A549 (cell line): ENCODE measurements around the gene RNF144A. TPM values are rescaled to one million over a fixed set of nuclear protein-coding genes. Genes with fewer than 3 reads are reported as not detected.

Source experiments
- ATAC-seq, 2 experiments: fragments of 200-7000 bp in 1 of 2; fragments of >200 bp in 1 of 2; cut with Nextera tagmentation in 1 of 2; cut with Tn5 transposase in 1 of 2; 3 replicates each; pipeline versions ENCODE4 v1.8.0 to v1.9.1; 2018 to 2020; ENCODE audit warnings: mild to moderate bottlenecking in 1 of 2, moderate library complexity in 1 of 2
- CTCF ChIA-PET: fragments of 300-600 bp; sonication (Branson Sonifier 250); formaldehyde crosslinking; extraction: SDS; loops from one replicate; lab custom pipeline; 2021; ENCODE audit warnings: antibody characterized with exemption, inconsistent platforms; lab: Yijun Ruan, JAX
- POLR2A ChIA-PET: fragments of 350-600 bp; formaldehyde crosslinking; extraction: SDS; loops from one replicate; lab custom pipeline; 2021; ENCODE audit warnings: antibody characterized with exemption, inconsistent platforms; lab: Yijun Ruan, JAX
- DNase-seq, 2 experiments: peaks; one replicate each; pipeline versions ENCODE4 v3.0.0 to v3.0.0-alpha.2; 2011 to 2016; ENCODE audit warnings: low read depth in 1 of 2, low spot score in 1 of 2
- FAIRE-seq: peaks from 2 replicates; lab custom pipeline; 2011; peaks lifted over from hg19 to GRCh38; lab: Jason Lieb, UNC
- H3K27ac ChIP-seq, 2 experiments: fragments of >200 bp; sonication (Bioruptor Twin); formaldehyde crosslinking; 3 replicates each; pipeline ENCODE4 v1.5.1; 2016 to 2017
- H3K4me1 ChIP-seq: fragments of >200 bp; sonication (Bioruptor Twin); formaldehyde crosslinking; 3 replicates; pipeline ENCODE4 v1.6.1; 2016
- H3K4me2 ChIP-seq: fragments of >200 bp; sonication (Bioruptor Twin); formaldehyde crosslinking; 3 replicates; pipeline ENCODE4 v1.6.1; 2016
- H3K4me3 ChIP-seq: fragments of >200 bp; sonication (Bioruptor Twin); formaldehyde crosslinking; 3 replicates; pipeline ENCODE4 v1.5.1; 2016
- H3K9me3 ChIP-seq: fragments of >200 bp; sonication (Bioruptor Twin); formaldehyde crosslinking; 3 replicates; pipeline ENCODE4 v1.6.1; 2016
- CHD2 ChIP-seq: fragments of 150-350 bp; IDR thresholded peaks from 2 replicates; pipeline ENCODE4 v1.6.1; 2014; ENCODE audit warnings: low read length; ENCODE audit not compliant: partially characterized antibody
- EHF ChIP-seq: fragments of 250-450 bp; sonication (Bioruptor Pico); IDR thresholded peaks from 2 replicates; pipeline ENCODE4 v1.5.0; 2020; ENCODE audit warnings: mild to moderate bottlenecking
- EHMT2 ChIP-seq: fragments of 200-600 bp; sonication (generic); IDR thresholded peaks from 2 replicates; pipeline ENCODE4 v1.6.1; 2016; ENCODE audit warnings: antibody characterized with exemption, low read depth, mild to moderate bottlenecking, moderate library complexity
- EP300 ChIP-seq, 2 experiments: fragments of >200 bp; sonication (Bioruptor Twin); formaldehyde crosslinking; IDR thresholded peaks; 2 replicates in 1 of 2; 3 replicates in 1 of 2; pipeline ENCODE4 v1.6.1; 2016 to 2017
- FOSB ChIP-seq: fragments of 250-450 bp; sonication (Bioruptor Pico); IDR thresholded peaks from 2 replicates; pipeline ENCODE4 v1.5.0; 2020; ENCODE audit warnings: mild to moderate bottlenecking, moderate library complexity
- HDAC2 ChIP-seq: fragments of 200-600 bp; sonication (generic); IDR thresholded peaks from 2 replicates; pipeline ENCODE4 v1.6.1; 2016
- HEYL ChIP-seq: fragments of 250-450 bp; sonication (Bioruptor Pico); IDR thresholded peaks from 2 replicates; pipeline ENCODE4 v1.8.0; 2021; ENCODE audit warnings: mild to moderate bottlenecking, moderate library complexity
- JUN ChIP-seq, 2 experiments: fragments of >200 bp; sonication (Bioruptor Twin); formaldehyde crosslinking; IDR thresholded peaks; 2 replicates in 1 of 2; 3 replicates in 1 of 2; pipeline ENCODE4 v1.6.1; 2016 to 2017
- JUNB ChIP-seq: fragments of >200 bp; sonication (Bioruptor Twin); formaldehyde crosslinking; IDR thresholded peaks from 2 replicates; pipeline ENCODE4 v1.6.1; 2016
- KDM5A ChIP-seq: fragments of 200-600 bp; sonication (generic); IDR thresholded peaks from 2 replicates; pipeline ENCODE4 v1.6.1; 2016; ENCODE audit warnings: antibody characterized with exemption, mild to moderate bottlenecking
- MAX ChIP-seq: IDR thresholded peaks from 2 replicates; pipeline ENCODE4 v1.6.1; 2012
- MAZ ChIP-seq: fragments of 150-350 bp; IDR thresholded peaks from 2 replicates; pipeline ENCODE4 v1.6.1; 2014; ENCODE audit warnings: antibody characterized with exemption, low read depth, low read length, borderline replicate concordance
- PHF8 ChIP-seq: fragments of 200-600 bp; sonication (generic); IDR thresholded peaks from 2 replicates; pipeline ENCODE4 v1.6.1; 2016; ENCODE audit warnings: low read depth, mild to moderate bottlenecking, antibody characterized with exemption, moderate library complexity, borderline replicate concordance
- POLR2A ChIP-seq: IDR thresholded peaks from 2 replicates; pipeline ENCODE4 v1.6.1; 2012; ENCODE audit warnings: mild to moderate bottlenecking, low read length
- POLR2AphosphoS2 ChIP-seq: conservative IDR thresholded peaks from 2 replicates; pipeline ENCODE4 v1.6.1; 2012; ENCODE audit warnings: low read length, improper control_type of control experiment, inconsistent platforms
- RAD21 ChIP-seq, 2 experiments: fragments of >200 bp in 1 of 2; sonication (Bioruptor Twin) in 1 of 2; formaldehyde crosslinking in 1 of 2; IDR thresholded peaks in 1 of 2; conservative IDR thresholded peaks in 1 of 2; 2 replicates in 1 of 2; 3 replicates in 1 of 2; pipeline ENCODE4 v1.6.1; 2012 to 2018; ENCODE audit warnings: inconsistent platforms in 1 of 2
- RARB ChIP-seq: fragments of 250-450 bp; sonication (Bioruptor Pico); IDR thresholded peaks from 2 replicates; pipeline ENCODE4 v1.8.0; 2021; ENCODE audit warnings: mild to moderate bottlenecking, moderate library complexity
- REST ChIP-seq: fragments of 200-600 bp; sonication (generic); IDR thresholded peaks from 2 replicates; pipeline ENCODE4 v1.6.1; 2016; ENCODE audit warnings: antibody characterized with exemption, mild to moderate bottlenecking, moderate library complexity
- RNF2 ChIP-seq: fragments of 200-600 bp; sonication (generic); IDR thresholded peaks from 2 replicates; pipeline ENCODE4 v1.6.1; 2016; ENCODE audit warnings: low read depth, mild to moderate bottlenecking, antibody characterized with exemption, moderate library complexity, borderline replicate concordance
- SMC3 ChIP-seq: fragments of >200 bp; sonication (Bioruptor Twin); formaldehyde crosslinking; IDR thresholded peaks from 3 replicates; pipeline ENCODE4 v1.6.1; 2018; ENCODE audit warnings: inconsistent platforms
- TP53 ChIP-seq: fragments of 250-450 bp; sonication (Bioruptor Pico); IDR thresholded peaks from 2 replicates; pipeline ENCODE4 v1.5.0; 2021; ENCODE audit warnings: mild to moderate bottlenecking, moderate library complexity
- USF2 ChIP-seq: fragments of 450-650 bp; IDR thresholded peaks from 2 replicates; pipeline ENCODE4 v1.6.1; 2014; ENCODE audit warnings: antibody characterized with exemption
- ZC3H11A ChIP-seq: fragments of 450-650 bp; IDR thresholded peaks from 2 replicates; pipeline ENCODE4 v1.6.1; 2014; ENCODE audit warnings: antibody characterized with exemption, mild to moderate bottlenecking
- ZNF302 ChIP-seq: fragments of 250-450 bp; sonication (Bioruptor Pico); IDR thresholded peaks from 2 replicates; pipeline ENCODE4 v1.9.0; 2021; ENCODE audit warnings: inconsistent platforms, mild to moderate bottlenecking, moderate library complexity
- WGBS: methylation state at CpG from one replicate; pipeline ENCODE4 v1.1.6; 2017; ENCODE audit errors: missing lambda C conversion rate; 5-methylcytosine and 5-hydroxymethylcytosine counted together
- polyA plus RNA-seq, 4 experiments: library from polyadenylated mRNA; depleted of rRNA in 3 of 4; stranded (reverse); fragments of >200 nt; fragmentation: RNase III in 1 of 4; extraction: RNeasy Plus Mini Kit Qiagen cat#74134 plus additional on column Dnase treatment in 1 of 4; gene quantifications; 2 replicates in 3 of 4; 3 replicates in 1 of 4; pipeline ENCODE4 v1.2.3, GENCODE V29; 2011 to 2017
- TF ChIP-seq, protein P1 (sequence below): IDR thresholded peaks from 2 replicates; pipeline ENCODE4 v1.6.1; 2012

The RNF144A gene
- polyA plus RNA-seq, 2 of the 4 experiments (the other 2 are of a cell fraction) = 4.4 to 9.6 TPM

DNA sequence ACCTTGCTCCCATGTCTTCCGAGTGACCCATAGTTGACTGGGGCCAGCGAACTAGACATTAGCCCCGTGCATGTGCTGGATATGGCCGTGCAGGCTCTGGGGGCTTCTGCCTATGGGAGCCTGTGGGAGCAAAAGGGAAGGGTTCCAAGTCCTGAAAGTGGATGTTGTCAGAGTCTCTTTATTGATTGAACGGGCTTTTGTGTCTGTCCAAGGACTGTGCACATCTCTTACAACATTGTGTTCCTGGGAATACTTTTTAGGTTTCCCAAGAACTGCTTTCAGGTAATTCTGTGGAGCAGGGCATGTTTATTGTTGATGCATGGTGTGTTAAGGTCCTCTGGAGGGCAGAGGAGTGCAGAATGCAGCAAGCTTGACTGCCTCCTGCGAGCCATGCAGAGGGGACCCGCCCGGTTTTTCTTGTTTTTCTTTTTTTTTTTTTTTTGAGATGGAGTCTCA, 5.0 kb downstream of the RNF144A start:
- no peak overlapping the region for H3K4me2 ChIP-seq
- POLR2A ChIA-PET = no interaction called here
- TF ChIP-seq POLR2AphosphoS2 = no peak
- TF ChIP-seq PHF8 = no peak
- no peak for TF ChIP-seq MAZ
- TF ChIP-seq REST = no peak
- TF ChIP-seq EP300 (IDR thresholded peaks at IDR 0.05) = no peak
- TF ChIP-seq TP53 (CRISPR knock-in tag) = no peak
- TF ChIP-seq RARB (CRISPR knock-in tag) = no peak
- no peak for TF ChIP-seq HEYL (CRISPR knock-in tag)
- TF ChIP-seq SMC3 = no peak
- no peak for TF ChIP-seq ZNF302
- TF ChIP-seq USF2 = no peak
- TF ChIP-seq RNF2 = no peak
- TF ChIP-seq, all 56 proteins: peak for 0
- Histone ChIP-seq H3K4me1 (peaks cover 9% of the 10 kb centered on the region; the same call in 1 of the 3 replicates), H3K9me3 (no peaks in the 10 kb centered on the region), H3K27ac (no peak overlapping the region), H3K4me3 (no peak overlapping the region)
- FAIRE-seq (no peak), ATAC-seq (no peak), DNase-seq (peak in 1 of 2 experiments; percentile 18)
- 75% methylated on average over 8 of the region's 8 CpGs for WGBS
- CTCF ChIA-PET = interaction anchor here (0.9 to 4.0 kb wide), 3 partner anchors 9 to 122 kb away, joined by 3 to 17 read pairs (median 4); partner anchors contain the start of gene CMPK2

DNA sequence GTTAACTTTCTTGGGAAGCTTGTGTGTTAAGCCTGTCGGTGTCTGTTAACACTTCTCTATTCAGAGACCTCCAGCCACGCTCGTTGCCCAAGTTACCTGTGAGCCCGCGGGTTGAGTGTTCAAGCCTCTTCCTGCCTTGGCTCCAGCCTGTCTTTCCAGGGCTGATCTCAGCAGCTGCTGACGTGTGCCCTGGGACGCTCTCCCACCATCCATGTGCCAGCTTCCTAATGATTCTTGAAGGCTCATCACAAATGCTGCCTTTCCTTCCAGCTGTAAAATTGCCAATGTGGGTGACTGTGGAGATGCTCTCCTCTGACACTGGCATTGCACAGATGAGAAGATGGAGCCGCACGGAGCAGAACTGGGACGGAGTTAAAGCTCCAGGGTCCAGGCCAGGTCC, 6.1 kb downstream of the RNF144A start:
- H3K4me1 ChIP-seq = peaks cover 5% of the 10 kb centered on the region; the same call in 1 of the 3 replicates
- no peak overlapping the region for H3K4me3 ChIP-seq
- ChIA-PET CTCF (interaction anchor here (0.6 kb wide), 1 partner anchor 121 kb away, joined by 3 read pairs; no protein-coding TSS in a partner anchor), POLR2A (no interaction called here)
- no peaks in the 10 kb centered on the region for H3K9me3 ChIP-seq
- no peak for DNase-seq
- H3K27ac ChIP-seq = no peak overlapping the region
- no peak overlapping the region for H3K4me2 ChIP-seq
- TF ChIP-seq POLR2AphosphoS2 (no peak), ZC3H11A (no peak), EHMT2 (no peak)
- no peak for FAIRE-seq
- 84% methylated on average over 10 of the region's 10 CpGs for WGBS
- ATAC-seq = no peak

GRCh38 chr2:6924101-6924923, 7.1 kb downstream of the RNF144A start:
- no peak overlapping the region for H3K4me3 ChIP-seq
- WGBS = 80% methylated on average over 19 of the region's 19 CpGs
- POLR2A ChIA-PET = no interaction called here
- CTCF ChIA-PET = no interaction called here
- no peak overlapping the region for H3K27ac ChIP-seq
- no peak for FAIRE-seq
- no peaks in the 10 kb centered on the region for H3K9me3 ChIP-seq
- DNase-seq = no peak
- no peak for ATAC-seq
- TF ChIP-seq RAD21 (conservative IDR thresholded peaks at IDR 0.05 in 1 of 2, IDR thresholded peaks at IDR 0.05 in 1 of 2) (no peak), KDM5A (no peak), RARB (CRISPR knock-in tag) (no peak), ZNF302 (no peak), MAX (no peak), MAZ (no peak), JUNB (no peak), FOSB (CRISPR knock-in tag) (no peak), CHD2 (no peak), POLR2A (no peak), JUN (IDR thresholded peaks at IDR 0.05) (no peak), HDAC2 (no peak), EHF (CRISPR knock-in tag) (no peak)
- TF ChIP-seq, protein P1, sequence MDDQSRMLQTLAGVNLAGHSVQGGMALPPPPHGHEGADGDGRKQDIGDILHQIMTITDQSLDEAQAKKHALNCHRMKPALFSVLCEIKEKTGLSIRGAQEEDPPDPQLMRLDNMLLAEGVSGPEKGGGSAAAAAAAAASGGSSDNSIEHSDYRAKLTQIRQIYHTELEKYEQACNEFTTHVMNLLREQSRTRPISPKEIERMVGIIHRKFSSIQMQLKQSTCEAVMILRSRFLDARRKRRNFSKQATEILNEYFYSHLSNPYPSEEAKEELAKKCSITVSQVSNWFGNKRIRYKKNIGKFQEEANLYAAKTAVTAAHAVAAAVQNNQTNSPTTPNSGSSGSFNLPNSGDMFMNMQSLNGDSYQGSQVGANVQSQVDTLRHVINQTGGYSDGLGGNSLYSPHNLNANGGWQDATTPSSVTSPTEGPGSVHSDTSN = no peak
- no peaks in the 10 kb centered on the region for H3K4me1 ChIP-seq
- no peak overlapping the region for H3K4me2 ChIP-seq
